HG02763 (cell line): Measurements from ENCODE around the gene HYLS1.

ENCODE experiments used
- ATAC-seq: cut with Tn5 transposase; IDR thresholded peaks from one replicate; pipeline ENCODE4 v1.9.1; 2021; ENCODE audit warnings: mild to moderate bottlenecking, moderate library complexity; ENCODE audit not compliant: unreplicated experiment

HYLS1 gene

GRCh38 chr11:125932301-125932700 lies 44.8 kb downstream of the HYLS1 start:
- no peak for ATAC-seq

GRCh38 chr11:125933030-125933813 lies 45.8 kb downstream of the HYLS1 start:
- no peak for ATAC-seq

- no peak for ATAC-seq
Observed at GRCh38 chr11:125934473-125934872, 47.0 kb downstream of the HYLS1 start.

- ATAC-seq = no peak
Observed at GRCh38 chr11:125935056-125935455, 47.6 kb downstream of the HYLS1 start.

GRCh38 chr11:125935618-125936199 lies 48.2 kb downstream of the HYLS1 start:
- no peak for ATAC-seq

GRCh38 chr11:125938418-125938817 lies 51.0 kb downstream of the HYLS1 start:
- ATAC-seq = no peak

GRCh38 chr11:125939081-125939521 lies 51.6 kb downstream of the HYLS1 start:
- no peak for ATAC-seq

- ATAC-seq = no peak
Observed at GRCh38 chr11:125940145-125940544, 52.7 kb downstream of the HYLS1 start.

- ATAC-seq = no peak
Observed at GRCh38 chr11:125941267-125941618, 53.8 kb downstream of the HYLS1 start.

GRCh38 chr11:125941619-125942611 lies 54.4 kb downstream of the HYLS1 start:
- ATAC-seq = no peak

- no peak for ATAC-seq
Observed at GRCh38 chr11:125942771-125943428, 55.4 kb downstream of the HYLS1 start.

- ATAC-seq = no peak
Observed at GRCh38 chr11:125943661-125944349, 56.3 kb downstream of the HYLS1 start.

GRCh38 chr11:125944350-125945010 lies 57.0 kb downstream of the HYLS1 start:
- no peak for ATAC-seq

- no peak for ATAC-seq
Observed at GRCh38 chr11:125945011-125945796, 57.7 kb downstream of the HYLS1 start.

GRCh38 chr11:125945797-125946520 lies 58.5 kb downstream of the HYLS1 start, which contains the start of gene VSIG10L2:
Gene VSIG10L2 (plus strand): TSS chr11:125946044. CDS start chr11:125946056, 12 bp downstream.
- no peak for ATAC-seq

GRCh38 chr11:125946712-125947418 lies 59.4 kb downstream of the HYLS1 start:
- no peak for ATAC-seq

- no peak for ATAC-seq
Observed at GRCh38 chr11:125947419-125948277, 60.2 kb downstream of the HYLS1 start.
